Astrocyte (in vitro differentiated cells and primary cell): Measurements from ENCODE around the gene ZNF214. TPM values are rescaled to one million over a fixed set of nuclear protein-coding genes. Genes with fewer than 3 reads are reported as not detected.

Experiments used
- DNase-seq: peaks from one replicate; pipeline ENCODE4 v3.0.0-alpha.2; 2010; ENCODE audit warnings: low read depth
- FAIRE-seq: peaks from 2 replicates; lab custom pipeline; 2011; peaks lifted over from hg19 to GRCh38; lab: Jason Lieb, UNC
- H2AFZ ChIP-seq: 2 replicates; pipeline ENCODE4 v1.6.0; 2012; ENCODE audit warnings: low read depth, low read length, inconsistent platforms
- H3K27ac ChIP-seq: 2 replicates; pipeline ENCODE4 v1.5.1; 2011; ENCODE audit warnings: low read depth, low read length, inconsistent platforms
- H3K27me3 ChIP-seq: 2 replicates; pipeline ENCODE4 v1.6.0; 2011; ENCODE audit warnings: low read length, inconsistent platforms; ENCODE audit not compliant: insufficient read depth
- H3K36me3 ChIP-seq: 2 replicates; pipeline ENCODE4 v1.5.1; 2011; ENCODE audit warnings: low read length, inconsistent platforms; ENCODE audit not compliant: insufficient read depth
- H3K4me1 ChIP-seq: 2 replicates; pipeline ENCODE4 v1.5.1; 2011; ENCODE audit warnings: low read length, inconsistent platforms; ENCODE audit not compliant: insufficient read depth
- H3K4me2 ChIP-seq: 2 replicates; pipeline ENCODE4 v1.6.0; 2012; ENCODE audit warnings: low read length, inconsistent platforms
- H3K4me3 ChIP-seq: 2 replicates; pipeline ENCODE4 v1.5.1; 2011; ENCODE audit warnings: low read depth, mild to moderate bottlenecking, low read length, inconsistent platforms; ENCODE audit not compliant: insufficient read depth
- H3K79me2 ChIP-seq: 2 replicates; pipeline ENCODE4 v1.6.0; 2012; ENCODE audit warnings: mild to moderate bottlenecking, low read length, inconsistent platforms; ENCODE audit not compliant: insufficient read depth
- H3K9ac ChIP-seq: 2 replicates; pipeline ENCODE4 v1.6.0; 2012; ENCODE audit warnings: mild to moderate bottlenecking, low read length, inconsistent platforms
- H3K9me3 ChIP-seq: 2 replicates; pipeline ENCODE4 v1.5.1; 2012; ENCODE audit warnings: low read depth, mild to moderate bottlenecking, low read length, inconsistent platforms; ENCODE audit not compliant: insufficient read depth
- H4K20me1 ChIP-seq: 2 replicates; pipeline ENCODE4 v1.6.0; 2012; ENCODE audit warnings: low read length, inconsistent platforms; ENCODE audit not compliant: insufficient read depth
- H3K27ac Mint-ChIP-seq: one replicate; pipeline ENCODE4 v1.8.0; 2021; ENCODE audit warnings: mild to moderate bottlenecking, mixed read lengths; ENCODE audit not compliant: unreplicated experiment
- H3K27me3 Mint-ChIP-seq: one replicate; pipeline ENCODE4 v1.8.0; 2021; ENCODE audit warnings: low read depth, mixed read lengths; ENCODE audit not compliant: unreplicated experiment
- H3K36me3 Mint-ChIP-seq: one replicate; pipeline ENCODE4 v1.8.0; 2021; ENCODE audit warnings: low read depth, mixed read lengths; ENCODE audit not compliant: unreplicated experiment
- H3K4me1 Mint-ChIP-seq: one replicate; pipeline ENCODE4 v1.8.0; 2021; ENCODE audit warnings: low read depth, mixed read lengths; ENCODE audit not compliant: unreplicated experiment
- H3K4me3 Mint-ChIP-seq: one replicate; pipeline ENCODE4 v1.8.0; 2021; ENCODE audit warnings: mild to moderate bottlenecking, moderate library complexity, mixed read lengths; ENCODE audit not compliant: unreplicated experiment
- H3K9me3 Mint-ChIP-seq: one replicate; pipeline ENCODE4 v1.8.0; 2021; ENCODE audit warnings: mild to moderate bottlenecking, mixed read lengths; ENCODE audit not compliant: unreplicated experiment
- CTCF ChIP-seq: IDR thresholded peaks from 2 replicates; pipeline ENCODE4 v1.5.1; 2011; ENCODE audit warnings: low read depth, mild to moderate bottlenecking, inconsistent platforms, low read length, moderate library complexity; ENCODE audit not compliant: insufficient read depth
- EZH2 ChIP-seq: IDR thresholded peaks from 2 replicates; pipeline ENCODE4 v1.6.1; 2012; ENCODE audit warnings: mild to moderate bottlenecking, low read length, inconsistent platforms; ENCODE audit not compliant: insufficient read depth
- total RNA-seq: library from RNA; stranded (reverse); gene quantifications from 2 replicates; pipeline ENCODE4 v1.2.1, GENCODE V29; 2021

The ZNF214 gene
- total RNA-seq, 1 donor from 2014 or later = 0.93 TPM

- no peak overlapping the region for H3K4me2 ChIP-seq
- TF ChIP-seq EZH2 (no peak), CTCF (no peak)
These were observed 1.2 kb upstream of the ZNF214 start for GRCh38 chr11:7021318-7021717.

GRCh38 chr11:7019500-7020182 is 505 bp downstream of the ZNF214 start:
- H3K4me1 ChIP-seq = peaks cover 8% of the 10 kb centered on the region
- peak overlapping the region; percentile 90 for H3K9ac ChIP-seq
- H4K20me1 ChIP-seq = no peaks in the 10 kb centered on the region
- H3K4me3 ChIP-seq = peak overlapping the region; percentile 96
- no peak for TF ChIP-seq EZH2
- no peak for TF ChIP-seq CTCF
- H3K9me3 Mint-ChIP-seq = no peaks in the 10 kb centered on the region
- no peaks in the 10 kb centered on the region for H3K27me3 ChIP-seq
- H3K36me3 ChIP-seq = no peaks in the 10 kb centered on the region
- H3K79me2 ChIP-seq = no peaks in the 10 kb centered on the region
- DNase-seq (peak; percentile 23), FAIRE-seq (no peak)
- H3K27ac ChIP-seq = peak overlapping the region; percentile 84
- peak overlapping the region; percentile 100 for H2AFZ ChIP-seq
- H3K9me3 ChIP-seq = no peaks in the 10 kb centered on the region
- no peaks in the 10 kb centered on the region for H3K36me3 Mint-ChIP-seq
- H3K27me3 Mint-ChIP-seq = no peaks in the 10 kb centered on the region
- peak overlapping the region; percentile 100 for H3K4me3 Mint-ChIP-seq
- peak overlapping the region; percentile 74 for H3K27ac Mint-ChIP-seq
- H3K4me2 ChIP-seq = peak overlapping the region; percentile 94
- no peaks in the 10 kb centered on the region for H3K4me1 Mint-ChIP-seq

More at GRCh38 chr11:7021318-7021717, 1.2 kb upstream of the ZNF214 start:
- Histone ChIP-seq H3K4me3 (no peak overlapping the region), H2AFZ (no peak overlapping the region), H3K27ac (no peak overlapping the region), H4K20me1 (no peaks in the 10 kb centered on the region), H3K9ac (no peak overlapping the region), H3K36me3 (no peaks in the 10 kb centered on the region), H3K27me3 (no peaks in the 10 kb centered on the region), H3K4me1 (peaks cover 8% of the 10 kb centered on the region), H3K9me3 (no peaks in the 10 kb centered on the region), H3K79me2 (no peaks in the 10 kb centered on the region)
- H3K36me3 Mint-ChIP-seq = no peaks in the 10 kb centered on the region
- no peak for DNase-seq
- no peak overlapping the region for H3K27ac Mint-ChIP-seq
- FAIRE-seq = no peak
- H3K4me1 Mint-ChIP-seq = no peaks in the 10 kb centered on the region
- no peaks in the 10 kb centered on the region for H3K27me3 Mint-ChIP-seq
- H3K9me3 Mint-ChIP-seq = no peaks in the 10 kb centered on the region
- no peak overlapping the region for H3K4me3 Mint-ChIP-seq

- Histone ChIP-seq H3K4me2 (no peak overlapping the region), H3K4me3 (no peak overlapping the region), H2AFZ (no peak overlapping the region), H3K9ac (no peak overlapping the region), H3K79me2 (no peaks in the 10 kb centered on the region), H3K4me1 (peaks cover 8% of the 10 kb centered on the region), H4K20me1 (no peaks in the 10 kb centered on the region), H3K27ac (no peak overlapping the region), H3K36me3 (no peaks in the 10 kb centered on the region), H3K9me3 (no peaks in the 10 kb centered on the region), H3K27me3 (no peaks in the 10 kb centered on the region)
- no peak for DNase-seq
- no peaks in the 10 kb centered on the region for H3K27me3 Mint-ChIP-seq
- no peak for FAIRE-seq
- no peak overlapping the region for H3K27ac Mint-ChIP-seq
- no peaks in the 10 kb centered on the region for H3K4me1 Mint-ChIP-seq
- H3K9me3 Mint-ChIP-seq = no peaks in the 10 kb centered on the region
- H3K4me3 Mint-ChIP-seq = no peak overlapping the region
- H3K36me3 Mint-ChIP-seq = no peaks in the 10 kb centered on the region
- TF ChIP-seq EZH2 = no peak
These were observed 4.1 kb downstream of the ZNF214 start for GRCh38 chr11:7016011-7016410.
